MCF 10A (cell line): ENCODE results near the gene NUTF2. TPM values are rescaled to one million over a fixed set of nuclear protein-coding genes. Genes with fewer than 3 reads are reported as not detected.
A peak's percentile ranks its signal among the peaks of the same experiment; 100 is the strongest.

Source experiments
- BruUV-seq: library from RNA; stranded (reverse); fragments of 400-500 nt; replicated peaks from 2 replicates; lab custom pipeline; 2021; lab: Mats Ljungman, UMichigan
- CTCF ChIA-PET: fragments of 300-600 bp; sonication (Branson Sonifier 250); formaldehyde crosslinking; extraction: SDS; loops from one replicate; lab custom pipeline; 2021; ENCODE audit warnings: antibody characterized with exemption, inconsistent platforms; lab: Yijun Ruan, JAX
- POLR2A ChIA-PET: fragments of 300-600, 350-650 bp; sonication (Branson Sonifier 250); formaldehyde crosslinking; extraction: SDS; loops from one replicate; lab custom pipeline; 2020; ENCODE audit warnings: antibody characterized with exemption, inconsistent platforms; lab: Yijun Ruan, JAX
- DNase-seq: peaks from one replicate; pipeline ENCODE4 v3.0.0-alpha.2; 2018; ENCODE audit not compliant: unreplicated experiment
- H3K27ac Mint-ChIP-seq: one replicate; pipeline ENCODE4 v1.8.0; 2022; ENCODE audit warnings: mild to moderate bottlenecking, low read depth, mixed read lengths; ENCODE audit not compliant: unreplicated experiment
- H3K27me3 Mint-ChIP-seq: one replicate; pipeline ENCODE4 v1.8.0; 2022; ENCODE audit warnings: mixed read lengths; ENCODE audit not compliant: insufficient read depth, unreplicated experiment
- H3K36me3 Mint-ChIP-seq: one replicate; pipeline ENCODE4 v1.8.0; 2022; ENCODE audit warnings: mild to moderate bottlenecking, moderate library complexity, mixed read lengths; ENCODE audit not compliant: insufficient read depth, unreplicated experiment
- H3K4me1 Mint-ChIP-seq: one replicate; pipeline ENCODE4 v1.8.0; 2022; ENCODE audit warnings: mixed read lengths; ENCODE audit not compliant: insufficient read depth, unreplicated experiment
- H3K4me3 Mint-ChIP-seq: one replicate; pipeline ENCODE4 v1.8.0; 2022; ENCODE audit warnings: mild to moderate bottlenecking, moderate library complexity, mixed read lengths; ENCODE audit not compliant: unreplicated experiment
- H3K9me3 Mint-ChIP-seq: one replicate; pipeline ENCODE4 v1.8.0; 2022; ENCODE audit warnings: mixed read lengths; ENCODE audit not compliant: unreplicated experiment
- CTCF ChIP-seq: fragments of 200-600 bp; IDR thresholded peaks from one replicate; pipeline ENCODE4 v1.8.0; 2022; ENCODE audit warnings: antibody characterized with exemption, mild to moderate bottlenecking; ENCODE audit not compliant: unreplicated experiment
- intact Hi-C: fragments of 100-400 bp; cut with micrococcal nuclease; formaldehyde crosslinking; loops from 2 replicates; pipeline ENCODE4 v1.14.1; 2022
- total RNA-seq: library from RNA; stranded (reverse); gene quantifications from 2 replicates; pipeline ENCODE4 v1.2.3, GENCODE V29; 2022

Gene NUTF2
- total RNA-seq, 1 experiment from 2014 or later = 133 TPM

- ChIA-PET CTCF (interaction anchor here (0.6 to 1.7 kb wide), 7 partner anchors 12 to 169 kb away, joined by 3 to 17 read pairs (median 5); no protein-coding TSS in a partner anchor), POLR2A (interaction anchor here (0.7 to 2.9 kb wide), 7 partner anchors 9 to 65 kb away, joined by 3 to 23 read pairs (median 4); partner anchors contain the start of gene NUTF2)
- peaks cover 34% of the 10 kb centered on the region for H3K4me1 Mint-ChIP-seq
- H3K27me3 Mint-ChIP-seq = no peaks in the 10 kb centered on the region
- BruUV-seq = no TSS peak
- no peak for DNase-seq
- intact Hi-C loops = no loop called here
- peak overlapping the region; percentile 78 for H3K27ac Mint-ChIP-seq
- peaks cover 70% of the 10 kb centered on the region for H3K36me3 Mint-ChIP-seq
- H3K4me3 Mint-ChIP-seq = no peak overlapping the region
- H3K9me3 Mint-ChIP-seq = no peaks in the 10 kb centered on the region
- TF ChIP-seq CTCF = no peak
Observed at GRCh38 chr16:67871256-67871655, 24.5 kb downstream of the NUTF2 start.

DNA sequence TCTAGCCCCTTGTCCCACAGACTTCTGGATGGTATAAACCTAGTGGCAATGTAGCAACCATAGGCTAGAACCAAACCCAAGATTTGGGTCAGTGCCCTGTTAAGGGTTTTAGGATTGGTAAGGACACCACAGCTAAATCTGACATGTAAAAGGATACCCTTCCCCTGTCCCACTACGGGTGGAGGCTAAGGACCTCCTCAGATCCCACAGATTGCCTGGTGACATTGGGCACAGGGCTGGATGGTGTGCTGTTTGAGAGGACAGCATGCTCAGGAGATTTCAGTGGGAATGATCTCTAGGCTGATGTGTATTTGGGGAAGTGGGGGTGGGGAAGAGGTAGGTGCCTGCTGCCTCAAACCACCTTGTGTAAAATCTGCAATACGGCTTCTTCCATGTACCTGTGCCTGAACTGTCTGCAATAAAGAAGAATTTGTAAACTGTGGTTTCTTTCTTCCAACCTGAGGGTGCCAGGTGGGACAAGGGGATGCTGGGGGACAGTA lies 25.4 kb downstream of the NUTF2 start:
- BruUV-seq = no TSS peak
- no peak for TF ChIP-seq CTCF
- H3K27ac Mint-ChIP-seq = peak overlapping the region; percentile 94
- H3K9me3 Mint-ChIP-seq = no peaks in the 10 kb centered on the region
- H3K27me3 Mint-ChIP-seq = no peaks in the 10 kb centered on the region
- H3K36me3 Mint-ChIP-seq = peaks cover 71% of the 10 kb centered on the region
- CTCF ChIA-PET = interaction anchor here (1.3 to 1.6 kb wide), 3 partner anchors 11 to 56 kb away, joined by 3 to 17 read pairs (median 5); no protein-coding TSS in a partner anchor
- peak overlapping the region; percentile 89 for H3K4me3 Mint-ChIP-seq
- POLR2A ChIA-PET = interaction anchor here (0.7 to 2.9 kb wide), 7 partner anchors 10 to 153 kb away, joined by 3 to 23 read pairs (median 3); partner anchors contain the start of genes GFOD2 and NUTF2
- peaks cover 34% of the 10 kb centered on the region for H3K4me1 Mint-ChIP-seq
- DNase-seq = no peak
- intact Hi-C loops = no loop called here

DNA sequence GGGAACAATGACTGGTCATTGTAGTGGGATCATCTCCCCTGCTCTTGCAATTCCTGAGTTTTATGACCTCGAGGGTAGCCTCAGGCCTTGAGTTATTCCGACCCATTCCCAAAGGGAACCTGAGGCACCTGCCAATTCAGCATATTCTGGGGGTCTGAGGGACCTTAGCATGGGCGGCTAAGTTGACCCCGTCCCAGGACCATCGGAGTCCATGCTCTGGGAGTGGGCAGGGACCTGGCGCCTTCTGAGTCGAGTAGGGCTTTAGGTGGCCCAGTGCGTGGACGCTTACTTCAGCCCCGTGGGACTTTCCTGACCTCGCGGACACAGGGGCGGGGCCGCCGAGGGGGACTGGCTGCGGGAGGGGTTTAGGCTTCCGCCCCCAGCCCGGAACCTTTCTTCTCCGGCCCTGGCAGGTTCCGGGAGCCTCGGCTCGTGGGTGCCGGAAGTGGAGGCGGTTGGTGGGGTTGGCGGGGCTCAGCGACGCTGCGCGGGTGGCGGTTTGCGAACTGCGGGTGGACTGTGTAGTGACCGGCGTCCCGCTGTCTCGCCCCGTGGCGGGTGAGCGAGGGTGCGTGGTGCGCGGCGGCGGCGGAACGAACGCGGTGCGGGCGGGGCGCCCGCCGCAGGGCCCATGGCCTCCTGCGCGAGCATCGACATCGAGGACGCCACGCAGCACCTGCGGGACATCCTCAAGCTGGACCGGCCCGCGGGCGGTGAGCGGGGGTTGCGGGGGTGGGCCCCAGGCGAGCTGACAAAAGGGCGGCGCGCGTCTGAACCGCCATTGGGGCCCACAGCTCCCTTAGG lies 26.1 kb downstream of the NUTF2 start, which contains the start of gene EDC4:
Gene EDC4, plus strand, starts transcription at position 422 of the 804 bp plus-strand sequence. Its CDS starts 210 bp downstream, at position 632.
- BruUV-seq = no TSS peak
- H3K27me3 Mint-ChIP-seq = no peaks in the 10 kb centered on the region
- H3K27ac Mint-ChIP-seq = peak within 1 kb of the TSS; percentile 94
- ChIA-PET POLR2A (interaction anchor here (0.6 to 3.1 kb wide), 11 partner anchors 10 to 1466 kb away, joined by 3 to 27 read pairs (median 6); partner anchors contain the start of genes ATP6V0D1, GFOD2, NRN1L and NUTF2), CTCF (interaction anchor here (0.7 to 2.9 kb wide), 6 partner anchors 10 to 65 kb away, joined by 3 to 44 read pairs (median 4); partner anchors contain the start of gene NRN1L)
- peak within 1 kb of the TSS; percentile 89 for H3K4me3 Mint-ChIP-seq
- TF ChIP-seq CTCF = no peak
- H3K4me1 Mint-ChIP-seq = peaks cover 34% of the 10 kb centered on the region
- H3K36me3 Mint-ChIP-seq = peaks cover 71% of the 10 kb centered on the region
- DNase-seq = peak; percentile 71
- intact Hi-C loops = no loop called here
- no peaks in the 10 kb centered on the region for H3K9me3 Mint-ChIP-seq
